K562 (cell line): ENCODE data around the gene ATAD3C. TPM values are rescaled to one million over a fixed set of nuclear protein-coding genes. Genes with fewer than 3 reads are reported as not detected.
A peak's percentile ranks its signal among the peaks of the same experiment; 100 is the strongest.

Experiments used
- ATAC-seq: fragments of 200-7000 bp; cut with Tn5 transposase; 3 replicates; pipeline ENCODE4 v1.9.1; 2020; ENCODE audit warnings: moderate library complexity
- BruUV-seq: library from RNA; stranded (reverse); fragments of 400-500 nt; replicated peaks from 2 replicates; lab custom pipeline; 2021; lab: Mats Ljungman, UMichigan
- CTCF ChIA-PET: fragments of 300-600 bp; formaldehyde crosslinking; extraction: SDS; loops from one replicate; lab custom pipeline; 2021; ENCODE audit warnings: low intra/inter-chr PET ratio; lab: Yijun Ruan, JAX
- POLR2A ChIA-PET: fragments of 300-600, 350-650 bp; sonication (Branson Sonifier 250); formaldehyde crosslinking; extraction: SDS; loops from one replicate; lab custom pipeline; 2021; ENCODE audit warnings: antibody characterized with exemption, inconsistent platforms; lab: Yijun Ruan, JAX
- DNase-seq, 4 experiments: peaks; one replicate each; pipeline versions ENCODE4 v3.0.0 to v3.0.0-alpha.2; 2011 to 2018; ENCODE audit warnings: low spot score in 3 of 4, mixed read lengths in 3 of 4; ENCODE audit errors: extremely low read depth in 1 of 4
- FAIRE-seq: peaks from 2 replicates; lab custom pipeline; 2011; peaks lifted over from hg19 to GRCh38; lab: Jason Lieb, UNC
- H2AFZ ChIP-seq: 2 replicates; pipeline ENCODE4 v1.6.0; 2011; ENCODE audit warnings: low read depth, low read length, control low read depth, inconsistent platforms
- H3K27ac ChIP-seq: fragments of 200-600 bp; 3 replicates; pipeline ENCODE4 v1.8.0; 2011; ENCODE audit warnings: low read depth, mild to moderate bottlenecking, control low read depth, inconsistent platforms, low read length, moderate library complexity, mixed read lengths; ENCODE audit errors: extremely low read depth
- H3K27me3 ChIP-seq, 2 experiments: fragments of 300-600 bp in 1 of 2; 2 replicates in 1 of 2; 3 replicates in 1 of 2; pipeline versions ENCODE4 v1.6.0 to v1.8.0; 2011; ENCODE audit warnings: inconsistent platforms in 2 of 2, low read length in 2 of 2, mild to moderate bottlenecking in 1 of 2, mixed read lengths in 1 of 2, moderate library complexity in 1 of 2; ENCODE audit not compliant: control insufficient read depth in 2 of 2, insufficient read depth in 2 of 2
- H3K36me3 ChIP-seq: fragments of 300-600 bp; 3 replicates; pipeline ENCODE4 v1.8.0; 2011; ENCODE audit warnings: mild to moderate bottlenecking, low read length, inconsistent platforms; ENCODE audit not compliant: control insufficient read depth, insufficient read depth
- H3K4me1 ChIP-seq, 2 experiments: fragments of 200-600 bp in 1 of 2; replicated peaks in 1 of 2; 2 replicates in 1 of 2; 3 replicates in 1 of 2; pipeline versions ENCODE4 v1.5.1 to v1.8.0; 2011; ENCODE audit warnings: inconsistent platforms in 2 of 2, low read length in 2 of 2, mild to moderate bottlenecking in 1 of 2, mixed read lengths in 1 of 2, moderate library complexity in 1 of 2; ENCODE audit not compliant: control insufficient read depth in 2 of 2, insufficient read depth in 2 of 2
- H3K4me2 ChIP-seq: 2 replicates; pipeline ENCODE4 v1.6.1; 2011; ENCODE audit warnings: low read length, control low read depth, inconsistent platforms, mixed read lengths; ENCODE audit not compliant: insufficient read depth
- H3K4me3 ChIP-seq: fragments of 200-600 bp; sonication (generic), shearing (Covaris generic); 2 replicates; pipeline ENCODE4 v1.5.1; 2016; ENCODE audit warnings: control low read depth, inconsistent platforms
- H3K79me2 ChIP-seq: fragments of 200-600 bp; 3 replicates; pipeline ENCODE4 v1.8.0; 2011; ENCODE audit warnings: low read length, inconsistent platforms; ENCODE audit not compliant: control insufficient read depth, insufficient read depth
- H3K9ac ChIP-seq, 2 experiments: 2 replicates each; pipeline versions ENCODE4 v1.6.0 to v1.6.1; 2011; ENCODE audit warnings: low read depth in 2 of 2, low read length in 2 of 2, control low read depth in 1 of 2, inconsistent platforms in 1 of 2, mild to moderate bottlenecking in 1 of 2, mixed read lengths in 1 of 2; ENCODE audit not compliant: insufficient read depth in 1 of 2
- H3K9me1 ChIP-seq: one replicate; pipeline ENCODE4 v1.6.0; 2011; ENCODE audit warnings: inconsistent platforms, mild to moderate bottlenecking, low read length, moderate library complexity; ENCODE audit not compliant: control insufficient read depth, insufficient read depth
- H3K9me3 ChIP-seq: replicated peaks from 2 replicates; pipeline ENCODE4 v1.5.1; 2011; ENCODE audit warnings: low read depth, low read length, inconsistent platforms; ENCODE audit not compliant: control insufficient read depth, insufficient read depth
- H4K20me1 ChIP-seq: replicated peaks from 2 replicates; pipeline ENCODE4 v1.6.1; 2011; ENCODE audit warnings: low read length, inconsistent platforms, mixed read lengths; ENCODE audit not compliant: control insufficient read depth, insufficient read depth
- ARID4B ChIP-seq: sonication (generic); formaldehyde crosslinking; IDR thresholded peaks from 2 replicates; pipeline ENCODE4 v1.8.0; 2022; ENCODE audit warnings: mild to moderate bottlenecking, missing genetic modification reagents
- NR2C1 ChIP-seq, 2 experiments: fragments of 450-650 bp; IDR thresholded peaks; 2 replicates each; pipeline ENCODE4 v1.6.1; 2017; ENCODE audit warnings: mild to moderate bottlenecking in 2 of 2, antibody characterized with exemption in 1 of 2, inconsistent platforms in 1 of 2, missing compliant biosample characterization in 1 of 2, missing genetic modification characterization in 1 of 2
- WGBS: fragments of 100-300 bp; shearing (Covaris generic); methylation state at CpG from one replicate; pipeline ENCODE4 v1.1.6; 2016; ENCODE audit warnings: low coverage, mixed read lengths; ENCODE audit not compliant: insufficient coverage; ENCODE audit errors: missing lambda C conversion rate; 5-methylcytosine and 5-hydroxymethylcytosine counted together
- in situ Hi-C: fragments of 300-500 bp; cut with MboI; formaldehyde crosslinking; loops from 4 replicates; pipeline ENCODE4 v1.15.0; 2018; ENCODE audit warnings: inconsistent platforms, mixed read lengths
- intact Hi-C: fragments of 100-400 bp; cut with micrococcal nuclease; formaldehyde crosslinking; loops from 2 replicates; pipeline ENCODE4 v1.14.2; 2022
- polyA plus RNA-seq, 8 experiments: library from polyadenylated mRNA; depleted of rRNA in 4 of 8; stranded (reverse) in 5 of 8; unstranded in 3 of 8; fragments of >200 nt; fragmentation: Nextera tagmentation in 2 of 8; fragmentation: Illumina TruSeq in 1 of 8; extraction: Ambion mirVana in 2 of 8; extraction: Trizol in 1 of 8; gene quantifications; 2 replicates each; pipeline versions ENCODE4 v1.2.1 to v1.2.3, GENCODE V29; 2011 to 2014; ENCODE audit warnings: inconsistent platforms in 1 of 8, missing spikeins in 1 of 8
- total RNA-seq, 7 experiments: library from RNA; depleted of rRNA in 6 of 7; stranded (reverse); fragments of >200 nt in 6 of 7; fragmentation: Illumina TruSeq in 2 of 7; extraction: Trizol in 2 of 7; gene quantifications; 2 replicates each; pipeline versions ENCODE4 v1.2.1 to v1.2.3, GENCODE V29; 2011 to 2021; ENCODE audit warnings: low replicate concordance in 1 of 7

The ATAD3C gene
- total and polyA plus RNA-seq, 9 of the 15 experiments (the other 6 are each of a cell fraction or from before 2014, with no cell fraction given), result 0.03 to 0.18 TPM; not detected in 7

- H4K20me1 ChIP-seq, result no peaks in the 10 kb centered on the region
- no peaks in the 10 kb centered on the region for H3K36me3 ChIP-seq
- no peaks in the 10 kb centered on the region for H3K9me3 ChIP-seq
- POLR2A ChIA-PET, result interaction anchor here (0.6 to 1.8 kb wide), 2 partner anchors 17 to 18 kb away, joined by 4 read pairs; no protein-coding TSS in a partner anchor
- CTCF ChIA-PET, result no interaction called here
- FAIRE-seq, result no peak
- no peak for TF ChIP-seq ARID4B (CRISPR knock-in tag)
- peak; percentile 31; the same call in 1 of the 2 replicates for TF ChIP-seq NR2C1 (IDR thresholded peaks at IDR 0.05)
- TF ChIP-seq NR2C1 (tag; IDR thresholded peaks at IDR 0.05), result peak; percentile 36; the same call in 1 of the 2 replicates
- H3K4me3 ChIP-seq, result no peak overlapping the region
- no TSS peak for BruUV-seq
- peak overlapping the region in 1 of 2 experiments; percentile 74; a peak in 2 of 4 replicates for H3K9ac ChIP-seq
- no peaks in the 10 kb centered on the region for H3K79me2 ChIP-seq
- no peaks in the 10 kb centered on the region for H3K9me1 ChIP-seq
- peaks cover 4 to 52% of the 10 kb centered on the region in 2 experiments for H3K4me1 ChIP-seq
- H2AFZ ChIP-seq, result no peak overlapping the region
- H3K27me3 ChIP-seq, result no peaks in the 10 kb centered on the region
- DNase-seq, result peak in 1 of 4 experiments; percentile 66
- peak; percentile 47 for ATAC-seq
- intact Hi-C loops, result no loop called here
- H3K27ac ChIP-seq, result no peak overlapping the region
- H3K4me2 ChIP-seq, result no peak overlapping the region
- in situ Hi-C loops, result no loop called here
- whole genome bisulfite sequencing, result 64% methylated on average over 29 of the region's 33 CpGs
These were observed 23.6 kb upstream of the ATAD3C start for GRCh38 chr1:1425753-1426495.
